Osteoblast (primary cell): ENCODE data around the gene OSCP1. TPM values are rescaled to one million over a fixed set of nuclear protein-coding genes. Genes with fewer than 3 reads are reported as not detected.
A peak's percentile ranks its signal among the peaks of the same experiment; 100 is the strongest.

Experiments used
- DNase-seq: peaks from one replicate; pipeline ENCODE4 v3.0.0; 2011; ENCODE audit warnings: low spot score, mixed read lengths; ENCODE audit not compliant: insufficient read length; ENCODE audit errors: missing footprints
- H2AFZ ChIP-seq: 2 replicates; pipeline ENCODE4 v1.6.0; 2011; ENCODE audit warnings: mild to moderate bottlenecking, low read length
- H3K27ac ChIP-seq: 2 replicates; pipeline ENCODE4 v1.5.1; 2011; ENCODE audit warnings: mild to moderate bottlenecking, low read depth, low read length, moderate library complexity
- H3K27me3 ChIP-seq: 2 replicates; pipeline ENCODE4 v1.6.0; 2012; ENCODE audit warnings: mild to moderate bottlenecking, control low read depth, inconsistent platforms, low read length, moderate library complexity; ENCODE audit not compliant: insufficient read depth
- H3K36me3 ChIP-seq: 2 replicates; pipeline ENCODE4 v1.5.1; 2011; ENCODE audit warnings: mild to moderate bottlenecking, low read length, control low read depth, moderate library complexity; ENCODE audit not compliant: insufficient read depth
- H3K4me1 ChIP-seq: 2 replicates; pipeline ENCODE4 v1.5.1; 2011; ENCODE audit warnings: mild to moderate bottlenecking, low read length, control low read depth, moderate library complexity; ENCODE audit not compliant: insufficient read depth
- H3K4me2 ChIP-seq: 2 replicates; pipeline ENCODE4 v1.6.0; 2011; ENCODE audit warnings: mild to moderate bottlenecking, low read length; ENCODE audit not compliant: insufficient read depth
- H3K4me3 ChIP-seq: fragments of 200-600 bp; sonication (generic); 3 replicates; pipeline ENCODE4 v1.5.1; 2012; ENCODE audit warnings: mild to moderate bottlenecking, low read length, inconsistent platforms; ENCODE audit not compliant: insufficient read depth
- H3K79me2 ChIP-seq: 2 replicates; pipeline ENCODE4 v1.6.0; 2012; ENCODE audit warnings: mild to moderate bottlenecking, low read length, control low read depth, inconsistent platforms; ENCODE audit not compliant: insufficient read depth
- H3K9me3 ChIP-seq: 2 replicates; pipeline ENCODE4 v1.5.1; 2011; ENCODE audit warnings: low read depth, low read length, control low read depth
- H4K20me1 ChIP-seq: 2 replicates; pipeline ENCODE4 v1.6.0; 2012; ENCODE audit warnings: mild to moderate bottlenecking, low read length, control low read depth; ENCODE audit not compliant: insufficient read depth
- CTCF ChIP-seq: IDR thresholded peaks from 2 replicates; pipeline ENCODE4 v1.5.1; 2011; ENCODE audit warnings: mild to moderate bottlenecking, low read depth, low read length, moderate library complexity; ENCODE audit errors: extremely low read depth
- total RNA-seq: library from RNA; depleted of rRNA; stranded (reverse); fragments of >200 nt; gene quantifications from 2 replicates; pipeline ENCODE4 v1.2.3, GENCODE V29; 2012

OSCP1 gene
- total RNA-seq, 1 donor: 14.5 TPM

- Histone ChIP-seq H2AFZ (no peak overlapping the region), H3K79me2 (peaks cover 5% of the 10 kb centered on the region), H3K4me2 (no peak overlapping the region), H3K9me3 (no peaks in the 10 kb centered on the region), H3K4me1 (peaks cover 15% of the 10 kb centered on the region), H3K36me3 (peaks cover 4% of the 10 kb centered on the region), H3K27me3 (no peaks in the 10 kb centered on the region), H3K27ac (no peak overlapping the region), H3K4me3 (no peak overlapping the region), H4K20me1 (no peaks in the 10 kb centered on the region)
- DNase-seq: no peak
- TF ChIP-seq CTCF: no peak
Observed at GRCh38 chr1:36446746-36447145, 3.5 kb downstream of the OSCP1 start.

GRCh38 chr1:36446271-36446670 lies 4.0 kb downstream of the OSCP1 start:
- peak; percentile 10 for TF ChIP-seq CTCF
- Histone ChIP-seq H3K9me3 (no peaks in the 10 kb centered on the region), H3K36me3 (peaks cover 4% of the 10 kb centered on the region), H3K79me2 (peaks cover 5% of the 10 kb centered on the region), H4K20me1 (no peaks in the 10 kb centered on the region), H2AFZ (no peak overlapping the region), H3K4me3 (no peak overlapping the region), H3K4me2 (no peak overlapping the region), H3K4me1 (peaks cover 12% of the 10 kb centered on the region), H3K27ac (no peak overlapping the region), H3K27me3 (no peaks in the 10 kb centered on the region)
- DNase-seq: no peak

- Histone ChIP-seq H3K4me3 (no peak overlapping the region), H4K20me1 (peaks cover 3% of the 10 kb centered on the region), H3K4me2 (no peak overlapping the region), H3K27me3 (no peaks in the 10 kb centered on the region), H2AFZ (no peak overlapping the region), H3K9me3 (no peaks in the 10 kb centered on the region), H3K4me1 (no peaks in the 10 kb centered on the region), H3K79me2 (no peaks in the 10 kb centered on the region), H3K36me3 (peaks cover 4% of the 10 kb centered on the region), H3K27ac (no peak overlapping the region)
- TF ChIP-seq CTCF: no peak
- DNase-seq: no peak
Observed at GRCh38 chr1:36443297-36443696, 7.0 kb downstream of the OSCP1 start.

GRCh38 chr1:36442337-36442736 lies 7.9 kb downstream of the OSCP1 start:
- no peak overlapping the region for H3K4me3 ChIP-seq
- peaks cover 4% of the 10 kb centered on the region for H3K36me3 ChIP-seq
- H2AFZ ChIP-seq: no peak overlapping the region
- no peaks in the 10 kb centered on the region for H3K27me3 ChIP-seq
- TF ChIP-seq CTCF: no peak
- no peak for DNase-seq
- peaks cover 3% of the 10 kb centered on the region for H4K20me1 ChIP-seq
- H3K9me3 ChIP-seq: no peaks in the 10 kb centered on the region
- no peaks in the 10 kb centered on the region for H3K4me1 ChIP-seq
- no peak overlapping the region for H3K27ac ChIP-seq
- H3K79me2 ChIP-seq: no peaks in the 10 kb centered on the region
- no peak overlapping the region for H3K4me2 ChIP-seq
